Fibroblast of lung (primary cell): ENCODE data around the gene ZBTB32. TPM values are rescaled to one million over a fixed set of nuclear protein-coding genes. Genes with fewer than 3 reads are reported as not detected.

Source experiments
- polyA plus RNA-seq, 2 donors: library from polyadenylated mRNA; depleted of rRNA in 1 of 2; stranded (reverse) in 1 of 2; unstranded in 1 of 2; fragments of >200 nt; gene quantifications; 2 replicates each; pipeline ENCODE4 v1.2.1, GENCODE V29; 2011 to 2012; ENCODE audit warnings: missing spikeins in 1 of 2
- total RNA-seq: library from RNA; depleted of rRNA; stranded (reverse); fragments of >200 nt; gene quantifications from 2 replicates; pipeline ENCODE4 v1.2.1, GENCODE V29; 2014

The ZBTB32 gene
- total and polyA plus RNA-seq, 2 donors (not counting 1 experiment from before 2014, with no cell fraction given) = not detected

Other genes with a start within 250 kb of the ZBTB32 start
- not detected in 2 replicates for gene KRTDAP, start 214.1 kb upstream of the ZBTB32 start, total RNA-seq
- not detected in 2 replicates for gene KRTDAP, start 214.1 kb upstream of the ZBTB32 start, polyA plus RNA-seq
- gene DMKN, start 190.9 kb upstream of the ZBTB32 start, total RNA-seq = 14.2 and 29.3 TPM in 2 replicates
- 2.1 and 2.8 TPM in 2 replicates for gene DMKN, start 190.9 kb upstream of the ZBTB32 start, polyA plus RNA-seq
- 4.1 and 9.0 TPM in 2 replicates for gene SBSN, start 176.2 kb upstream of the ZBTB32 start, total RNA-seq
- 1.6 TPM in 2 replicates for gene SBSN, start 176.2 kb upstream of the ZBTB32 start, polyA plus RNA-seq
- gene GAPDHS, start 171.1 kb upstream of the ZBTB32 start, total RNA-seq = not detected in 2 replicates
- gene GAPDHS, start 171.1 kb upstream of the ZBTB32 start, polyA plus RNA-seq = not detected in 2 replicates
- gene TMEM147, start 158.9 kb upstream of the ZBTB32 start, total RNA-seq = 79.6 and 95.3 TPM in 2 replicates
- gene TMEM147, start 158.9 kb upstream of the ZBTB32 start, polyA plus RNA-seq = 72.4 and 76.2 TPM in 2 replicates
- gene ATP4A, start 140.9 kb upstream of the ZBTB32 start, total RNA-seq = not detected in 2 replicates
- not detected in 2 replicates for gene ATP4A, start 140.9 kb upstream of the ZBTB32 start, polyA plus RNA-seq
- gene PMIS2, start 118.4 kb upstream of the ZBTB32 start, total RNA-seq = not detected in 2 replicates
- gene PMIS2, start 118.4 kb upstream of the ZBTB32 start, polyA plus RNA-seq = not detected in 2 replicates
- gene HAUS5, start 91.8 kb upstream of the ZBTB32 start, total RNA-seq = 3.9 and 4.0 TPM in 2 replicates
- gene HAUS5, start 91.8 kb upstream of the ZBTB32 start, polyA plus RNA-seq = 2.5 and 4.7 TPM in 2 replicates
- 29.9 and 32.1 TPM in 2 replicates for gene RBM42, start 75.5 kb upstream of the ZBTB32 start, total RNA-seq
- 32.9 and 43.0 TPM in 2 replicates for gene RBM42, start 75.5 kb upstream of the ZBTB32 start, polyA plus RNA-seq
- 0.50 and 0.51 TPM in 2 replicates for gene ETV2, start 62.8 kb upstream of the ZBTB32 start, total RNA-seq
- 0.12 and 0.18 TPM in 2 replicates for gene ETV2, start 62.8 kb upstream of the ZBTB32 start, polyA plus RNA-seq
- gene COX6B1, start 56.2 kb upstream of the ZBTB32 start, total RNA-seq = 194 and 279 TPM in 2 replicates
- 382 and 499 TPM in 2 replicates for gene COX6B1, start 56.2 kb upstream of the ZBTB32 start, polyA plus RNA-seq
- not detected in 2 replicates for gene UPK1A, start 38.0 kb upstream of the ZBTB32 start, total RNA-seq
- gene UPK1A, start 38.0 kb upstream of the ZBTB32 start, polyA plus RNA-seq = 0.06 and 0.27 TPM in 2 replicates
- gene KMT2B, start 13.4 kb downstream of the ZBTB32 start, total RNA-seq = 3.9 and 5.4 TPM in 2 replicates
- gene KMT2B, start 13.4 kb downstream of the ZBTB32 start, polyA plus RNA-seq = 7.4 and 12.5 TPM in 2 replicates
- 0.17 and 0.51 TPM in 2 replicates for gene IGFLR1, start 37.9 kb downstream of the ZBTB32 start, total RNA-seq
- 0.75 and 2.1 TPM in 2 replicates for gene IGFLR1, start 37.9 kb downstream of the ZBTB32 start, polyA plus RNA-seq
- gene U2AF1L4, start 40.9 kb downstream of the ZBTB32 start, total RNA-seq = 5.9 and 9.1 TPM in 2 replicates
- 11.9 and 13.8 TPM in 2 replicates for gene U2AF1L4, start 40.9 kb downstream of the ZBTB32 start, polyA plus RNA-seq
- 15.7 and 16.0 TPM in 2 replicates for gene PSENEN, start 41.1 kb downstream of the ZBTB32 start, total RNA-seq
- gene PSENEN, start 41.1 kb downstream of the ZBTB32 start, polyA plus RNA-seq = 31.4 and 35.5 TPM in 2 replicates
- 6.4 and 10.0 TPM in 2 replicates for gene LIN37, start 44.0 kb downstream of the ZBTB32 start, total RNA-seq
- 8.5 and 10.3 TPM in 2 replicates for gene LIN37, start 44.0 kb downstream of the ZBTB32 start, polyA plus RNA-seq
- 47.8 and 54.3 TPM in 2 replicates for gene HSPB6, start 52.5 kb downstream of the ZBTB32 start, total RNA-seq
- gene HSPB6, start 52.5 kb downstream of the ZBTB32 start, polyA plus RNA-seq = 53.1 and 71.0 TPM in 2 replicates
- 2.6 and 3.8 TPM in 2 replicates for gene PROSER3, start 53.6 kb downstream of the ZBTB32 start, total RNA-seq
- 8.1 and 12.9 TPM in 2 replicates for gene PROSER3, start 53.6 kb downstream of the ZBTB32 start, polyA plus RNA-seq
- gene ARHGAP33, start 71.0 kb downstream of the ZBTB32 start, total RNA-seq = 2.1 and 2.3 TPM in 2 replicates
- gene ARHGAP33, start 71.0 kb downstream of the ZBTB32 start, polyA plus RNA-seq = 0.58 and 1.7 TPM in 2 replicates
- gene PRODH2, start 108.3 kb downstream of the ZBTB32 start, total RNA-seq = not detected in 2 replicates
- gene PRODH2, start 108.3 kb downstream of the ZBTB32 start, polyA plus RNA-seq = not detected in 2 replicates
- gene NPHS1, start 147.9 kb downstream of the ZBTB32 start, total RNA-seq = not detected in 2 replicates
- gene NPHS1, start 147.9 kb downstream of the ZBTB32 start, polyA plus RNA-seq = not detected in 2 replicates
- gene KIRREL2, start 152.4 kb downstream of the ZBTB32 start, total RNA-seq = under 0.01 TPM in 1 of 2 replicates, not detected in the other
- not detected in 2 replicates for gene KIRREL2, start 152.4 kb downstream of the ZBTB32 start, polyA plus RNA-seq
- gene APLP1, start 164.0 kb downstream of the ZBTB32 start, total RNA-seq = 0.99 and 2.6 TPM in 2 replicates
- 3.7 and 4.1 TPM in 2 replicates for gene APLP1, start 164.0 kb downstream of the ZBTB32 start, polyA plus RNA-seq
- gene NFKBID, start 196.0 kb downstream of the ZBTB32 start, total RNA-seq = 2.3 and 2.6 TPM in 2 replicates
- 1.2 and 2.4 TPM in 2 replicates for gene NFKBID, start 196.0 kb downstream of the ZBTB32 start, polyA plus RNA-seq
- gene HCST, start 198.0 kb downstream of the ZBTB32 start, total RNA-seq = 1.0 and 2.0 TPM in 2 replicates
- gene HCST, start 198.0 kb downstream of the ZBTB32 start, polyA plus RNA-seq = 0.14 and 0.16 TPM in 2 replicates
- gene TYROBP, start 203.7 kb downstream of the ZBTB32 start, total RNA-seq = 0.26 TPM in 1 of 2 replicates, not detected in the other
- not detected in 2 replicates for gene TYROBP, start 203.7 kb downstream of the ZBTB32 start, polyA plus RNA-seq
- gene LRFN3, start 231.8 kb downstream of the ZBTB32 start, total RNA-seq = 2.6 and 3.1 TPM in 2 replicates
- gene LRFN3, start 231.8 kb downstream of the ZBTB32 start, polyA plus RNA-seq = 2.2 and 2.6 TPM in 2 replicates